Measurements from ENCODE around the gene CDCA8.
"Not testable (repeated sequence)": the region's sequence is repeated elsewhere in the genome, so short reads cannot be mapped to it uniquely, and the experiment has no call there.

The CDCA8 gene

GRCh38 chr1:37718181-37718900, 26.0 kb downstream of the CDCA8 start:
- DNase-seq = no peak

DNA sequence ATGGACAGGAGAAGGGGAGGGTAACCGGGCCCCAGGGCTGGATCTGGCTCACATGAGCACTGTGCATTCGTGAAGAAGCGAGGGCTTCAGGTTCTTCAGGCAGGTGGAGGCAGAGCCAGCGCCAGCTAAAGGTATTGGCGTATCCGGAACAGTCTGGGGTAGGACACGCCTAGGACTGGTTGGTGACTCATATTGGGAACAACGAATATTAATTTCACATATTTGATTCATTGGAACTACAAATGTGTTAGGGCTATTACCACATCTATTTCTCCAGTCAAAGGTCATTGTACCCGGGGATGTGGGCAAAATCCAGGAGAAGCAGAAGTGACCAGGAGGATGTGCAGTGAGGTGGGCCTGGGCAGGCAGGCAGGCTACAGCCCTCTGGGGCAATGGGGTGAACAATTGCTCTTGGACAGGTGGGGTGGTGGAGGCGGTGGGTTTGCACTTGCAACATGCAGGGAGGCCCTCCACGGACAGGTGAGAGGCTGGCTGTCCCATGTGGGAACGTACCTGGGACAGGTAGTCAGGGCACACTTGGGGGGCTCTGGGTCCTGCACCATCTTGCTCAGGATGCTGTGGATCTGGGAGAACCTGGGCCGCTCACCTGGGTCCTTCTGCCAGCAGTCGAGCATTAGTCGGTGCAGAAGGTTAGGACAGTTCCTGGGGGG, 26.7 kb downstream of the CDCA8 start:
- no peak for DNase-seq

DNA sequence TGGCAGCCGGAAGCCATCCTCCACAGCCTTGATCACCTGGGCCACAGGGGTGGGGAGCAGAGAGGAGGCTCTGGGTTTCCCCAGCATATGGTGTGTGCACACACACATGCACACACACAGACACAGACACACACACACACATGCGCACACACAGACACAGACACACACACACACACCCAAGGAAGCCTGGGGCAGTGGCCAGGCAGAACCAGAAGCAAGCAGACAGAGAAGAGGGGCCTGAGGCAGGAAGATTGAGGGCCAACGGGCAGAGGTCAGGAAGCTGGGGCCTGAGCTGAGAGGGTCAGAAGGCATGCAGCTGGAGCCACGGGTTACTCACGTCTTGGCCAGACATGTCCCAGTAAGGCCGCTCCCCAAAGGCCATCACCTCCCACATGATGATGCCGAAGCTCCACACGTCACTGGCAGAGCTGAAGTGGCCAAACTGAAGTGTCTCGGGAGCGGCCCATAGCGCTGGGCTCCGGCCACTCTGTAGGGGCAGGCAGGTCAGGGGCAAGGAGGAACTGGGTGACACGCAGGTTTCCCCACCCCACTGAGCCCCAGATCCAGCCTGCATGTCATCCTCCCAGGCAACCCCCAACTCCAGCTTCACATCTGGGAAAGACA, 27.4 kb downstream of the CDCA8 start:
- DNase-seq = no peak

DNA sequence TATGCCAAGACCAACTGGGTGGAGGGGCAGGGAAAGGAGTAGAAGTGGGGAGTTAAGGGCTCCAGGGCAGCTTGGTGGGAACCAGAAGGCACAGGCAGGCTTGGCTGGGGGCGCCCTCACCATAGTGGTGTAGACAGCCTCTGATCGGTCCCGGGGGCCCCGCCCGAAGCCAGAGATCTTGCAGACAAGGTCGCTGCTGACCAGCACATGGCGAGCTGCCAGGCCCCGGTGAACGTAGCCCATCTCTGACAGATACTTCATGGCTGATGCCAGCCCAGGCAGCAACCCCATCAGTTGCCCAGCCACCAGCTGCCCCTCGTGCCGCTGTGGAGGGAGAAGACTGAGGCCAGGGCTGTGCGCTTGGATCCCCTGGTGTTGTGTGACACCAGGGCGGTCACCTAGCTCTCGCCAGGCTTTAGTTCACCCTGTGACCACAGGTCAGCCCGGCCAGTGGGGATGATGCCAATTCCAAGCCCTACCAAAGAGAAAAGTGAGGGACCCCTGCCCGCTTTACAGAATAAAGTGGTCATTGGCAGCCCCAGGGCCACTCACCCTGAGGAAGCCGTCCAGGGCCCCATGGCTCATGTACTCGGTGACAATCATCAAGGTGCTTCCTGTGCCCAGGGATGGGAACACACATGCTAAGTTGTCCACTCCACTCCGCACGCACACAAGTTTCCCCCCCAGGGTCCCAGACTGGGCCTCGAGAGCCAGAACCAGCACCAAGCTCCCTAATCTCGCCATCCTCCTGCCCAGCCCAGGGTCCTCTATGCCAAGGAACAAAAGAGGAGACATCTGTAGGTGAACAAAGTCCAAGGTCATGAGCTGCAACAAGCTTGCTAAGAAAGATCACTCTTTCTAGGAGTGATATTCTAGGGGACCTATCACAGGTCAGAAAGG, 28.2 kb downstream of the CDCA8 start:
- DNase-seq = no peak

DNA sequence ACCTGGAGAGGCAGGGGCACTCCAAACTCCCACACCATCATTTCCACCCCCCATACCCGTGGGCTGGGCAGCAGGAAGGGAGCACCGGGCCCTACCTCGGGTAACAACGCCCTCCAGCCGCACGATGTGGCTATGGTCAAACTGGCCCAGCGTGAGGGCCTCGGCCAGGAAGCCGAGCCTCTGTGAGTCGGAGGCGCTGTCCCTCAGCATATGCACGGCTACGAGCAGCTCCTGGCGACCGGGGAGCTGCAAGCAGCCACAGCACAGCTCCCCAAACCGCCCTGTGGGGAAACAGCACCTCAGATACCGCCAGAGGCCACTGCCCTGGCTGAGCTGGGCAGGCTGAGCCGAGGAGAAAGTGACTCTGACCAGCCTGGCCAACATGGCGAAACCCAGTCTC, 29.2 kb downstream of the CDCA8 start:
- DNase-seq = no peak

- no peak for DNase-seq
Measured at GRCh38 chr1:37722181-37723071, 30.1 kb downstream of the CDCA8 start.

DNA sequence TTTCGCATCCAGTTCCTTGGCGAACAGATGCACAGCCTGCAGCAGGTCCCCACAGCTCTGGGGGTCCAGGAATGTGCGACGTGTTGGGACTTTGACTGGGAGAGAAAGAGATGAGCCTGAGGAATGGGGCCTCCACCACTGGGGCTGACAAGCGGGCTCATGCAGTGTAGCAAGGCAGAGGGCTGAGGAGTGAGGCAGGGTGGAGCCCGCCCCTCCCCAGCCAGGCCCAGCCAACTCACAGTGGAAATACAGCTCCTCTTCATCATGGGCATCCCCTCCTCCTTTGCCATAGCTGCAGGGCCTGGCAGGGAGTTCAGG, 30.7 kb downstream of the CDCA8 start:
- no peak for DNase-seq

DNA sequence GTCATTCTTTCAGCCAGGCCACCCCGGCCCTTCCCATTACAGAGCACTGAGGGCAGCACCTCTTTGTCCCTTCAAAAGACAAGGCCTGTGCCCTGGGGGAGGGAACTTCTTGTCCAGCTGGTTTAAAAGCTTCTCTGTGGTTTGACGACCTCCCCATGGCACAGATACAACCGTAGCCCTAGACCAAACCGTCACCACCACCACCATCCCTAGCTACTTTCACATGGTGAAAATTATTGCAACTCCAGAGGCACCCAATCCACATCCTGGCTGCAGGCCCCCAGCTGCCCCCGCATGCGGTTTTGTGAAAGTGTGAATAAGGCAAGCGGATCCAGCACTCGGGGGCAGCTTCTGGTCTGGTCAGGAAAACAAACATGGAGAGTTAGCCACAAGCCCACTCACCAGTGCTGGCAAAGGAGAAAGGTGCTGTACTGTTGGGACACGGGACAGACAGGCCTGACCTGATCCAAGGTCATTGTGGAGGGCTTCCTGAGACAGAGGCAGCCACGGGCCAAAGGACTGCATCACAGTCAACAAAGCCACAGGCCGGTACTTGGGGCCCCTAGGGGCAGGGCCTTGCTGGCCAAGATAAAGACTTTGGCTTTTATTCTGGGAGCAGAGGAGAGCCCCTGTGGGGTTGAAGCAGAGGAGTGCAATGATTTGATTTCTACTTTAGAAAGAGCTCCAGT, 31.2 kb downstream of the CDCA8 start:
- DNase-seq = no peak

GRCh38 chr1:37724575-37724974, 32.3 kb downstream of the CDCA8 start:
- no peak for DNase-seq

DNA sequence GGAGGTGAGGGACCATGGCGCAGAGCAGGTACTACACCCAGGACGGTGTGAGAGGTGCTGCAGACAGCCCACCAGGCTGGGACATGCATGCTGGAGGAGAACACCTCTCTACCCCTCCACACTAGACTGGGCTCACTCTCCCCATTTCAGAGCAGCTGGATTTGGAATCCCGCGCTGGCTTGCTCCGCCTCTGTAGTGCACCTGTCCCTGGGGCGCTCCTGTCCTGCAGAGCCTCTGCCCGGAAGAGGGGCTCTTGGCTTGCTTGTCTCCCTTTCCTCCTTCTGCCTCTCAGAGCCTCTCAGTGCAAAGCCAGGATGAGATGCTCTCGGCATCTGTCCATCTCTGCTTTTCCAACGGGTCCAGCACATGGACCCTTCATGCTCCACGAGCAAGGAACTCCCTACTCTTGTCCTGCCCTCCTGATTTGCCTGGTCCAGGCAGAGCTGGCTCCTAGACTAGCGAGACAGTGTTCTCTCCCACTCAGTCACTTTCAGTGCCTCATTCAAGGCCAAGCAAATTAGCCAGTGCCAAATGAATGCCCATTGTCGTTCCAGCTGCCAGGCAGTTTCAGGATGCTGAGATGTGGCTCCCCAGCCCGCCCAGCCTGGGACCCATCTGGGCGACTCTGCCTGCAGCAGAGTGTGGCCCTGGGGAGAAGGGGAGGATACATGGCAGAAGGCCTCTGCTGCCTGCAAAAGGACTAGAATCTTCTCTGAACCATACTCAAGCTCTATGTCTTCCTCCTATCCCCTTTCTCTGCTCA, 33.7 kb downstream of the CDCA8 start:
- no peak for DNase-seq

GRCh38 chr1:37726751-37727585, 34.7 kb downstream of the CDCA8 start:
- no peak for DNase-seq

GRCh38 chr1:37728416-37728815, 36.1 kb downstream of the CDCA8 start:
- no peak for DNase-seq

DNA sequence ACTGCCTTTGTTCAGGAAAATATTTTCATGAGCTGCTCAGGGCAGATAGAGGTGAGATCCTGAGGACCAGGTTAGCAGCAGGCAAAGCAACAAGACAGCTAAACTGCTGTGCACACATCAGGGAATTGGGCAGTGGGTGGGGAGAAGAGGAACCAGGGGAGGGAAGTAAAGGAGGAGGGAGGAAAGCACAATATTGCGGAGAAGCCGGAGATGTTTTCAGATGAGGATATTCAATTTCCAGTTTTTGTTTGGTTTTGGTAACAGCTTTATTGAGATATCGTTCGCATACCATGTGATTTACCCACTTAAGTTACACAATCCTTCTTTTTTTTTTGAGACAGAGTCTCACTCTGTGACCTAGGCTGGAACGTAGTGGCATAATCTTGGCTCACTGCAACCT, 38.1 kb downstream of the CDCA8 start:
- no peak for DNase-seq

DNA sequence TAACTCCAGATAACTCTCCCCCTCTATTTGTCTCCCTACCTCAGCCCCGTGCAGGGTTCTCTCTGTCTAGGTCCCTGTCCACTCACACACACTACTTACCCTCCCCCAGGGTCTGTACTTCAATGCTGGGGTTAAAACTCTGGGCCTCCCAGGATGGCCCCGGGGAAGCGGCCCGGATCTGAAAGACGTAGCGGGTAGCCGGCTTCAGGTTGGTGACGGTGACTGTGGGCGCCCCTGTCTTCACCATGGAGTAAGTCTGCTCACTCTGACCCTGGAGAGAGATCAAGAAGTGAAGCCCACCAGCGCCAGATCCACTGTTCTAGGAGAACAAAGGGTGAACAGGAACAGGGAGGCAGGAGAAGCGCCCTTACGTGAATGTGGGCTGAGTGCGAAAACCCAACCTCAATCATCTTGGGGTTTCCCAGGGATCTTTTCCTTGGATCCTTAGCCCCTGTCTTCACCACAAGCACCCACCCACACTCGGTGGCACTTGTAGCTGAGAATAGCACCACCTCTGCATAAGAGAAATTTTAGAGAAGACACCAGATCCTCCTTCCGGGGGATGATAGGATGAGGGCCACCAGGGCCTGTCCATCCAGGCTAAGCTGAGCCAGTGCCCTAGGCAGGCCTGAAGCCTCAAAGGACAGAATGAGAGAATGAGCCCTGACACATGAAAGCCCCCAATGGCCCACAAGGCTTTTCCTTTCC, 39.1 kb downstream of the CDCA8 start:
- DNase-seq = no peak

DNA sequence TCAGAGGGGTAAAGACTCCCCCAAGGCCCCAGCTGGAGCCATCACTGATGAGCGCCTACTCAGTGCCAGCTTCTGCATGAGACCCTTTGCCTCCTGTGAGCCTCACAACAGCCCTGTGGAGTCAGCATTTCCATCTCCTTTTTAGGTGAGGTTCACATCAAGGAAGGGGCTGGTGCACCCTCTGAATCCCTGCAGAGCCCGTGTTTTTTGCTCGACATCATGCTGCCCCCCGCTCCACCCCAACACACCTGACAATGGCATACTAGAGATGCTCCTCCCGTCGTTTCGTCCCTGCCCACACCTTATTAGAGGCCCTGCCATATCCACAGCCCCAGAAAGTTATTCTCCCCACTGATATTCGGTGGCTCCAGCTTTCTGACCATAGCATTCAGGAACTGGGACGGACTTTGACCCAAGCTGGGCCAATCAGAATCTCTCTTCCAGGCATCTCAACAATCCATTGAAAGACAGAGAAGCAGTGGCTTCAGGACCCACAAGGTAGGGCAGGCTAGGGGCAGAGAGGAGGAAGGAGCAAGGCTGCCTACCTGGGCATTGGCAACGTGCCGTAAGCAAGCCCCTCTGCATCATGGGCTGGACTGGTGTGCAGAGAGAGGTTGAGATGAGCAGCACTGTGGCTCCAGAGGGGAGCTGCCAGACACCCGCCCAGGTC, 39.9 kb downstream of the CDCA8 start:
- DNase-seq = no peak

- no peak for DNase-seq
Measured at GRCh38 chr1:37734629-37735591, 42.6 kb downstream of the CDCA8 start.

DNA sequence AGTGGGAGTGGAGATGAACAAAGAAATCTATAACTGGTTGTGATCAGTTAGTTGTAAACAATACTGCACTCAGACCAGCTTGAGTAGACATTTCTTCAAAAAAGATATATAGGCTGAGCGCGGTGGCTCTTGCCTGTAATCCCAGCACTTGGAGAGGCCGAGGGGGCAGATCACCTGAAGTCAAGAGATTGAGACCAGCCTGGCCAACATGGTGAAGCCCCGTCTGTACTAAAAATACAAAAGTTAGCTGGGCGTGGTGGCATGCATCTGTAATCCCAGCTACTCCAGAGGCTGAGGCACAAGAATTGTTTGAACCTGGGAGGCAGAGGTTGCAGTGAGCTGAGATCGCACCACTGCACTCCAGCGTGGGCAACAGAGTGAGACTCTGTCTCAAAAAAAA, 45.7 kb downstream of the CDCA8 start:
- DNase-seq = not testable (repeated sequence)

Measured in activated CD4-positive, alpha-beta T cell treated with anti-CD3 and anti-CD28 coated beads, Interleukin-2, amount 50 U/mL, for 4 hours (primary cell).